NT2/D1 (cell line): Measurements from ENCODE around the gene CLASP1.

ENCODE experiments used
- SUZ12 ChIP-seq: IDR thresholded peaks from 2 replicates; pipeline ENCODE4 v1.6.1; 2011; ENCODE audit not compliant: insufficient read length, insufficient read depth; ENCODE audit errors: extremely low read depth
- YY1 ChIP-seq: IDR thresholded peaks from 2 replicates; pipeline ENCODE4 v1.6.1; 2011; ENCODE audit not compliant: insufficient read length, insufficient read depth

GRCh38 chr2:121375621-121376159, 273.6 kb downstream of the CLASP1 start:
- TF ChIP-seq SUZ12 (no peak), YY1 (no peak)
